ENCODE measurements around the gene LPCAT1.
A peak's percentile ranks its signal among the peaks of the same experiment; 100 is the strongest.
"Not testable (repeated sequence)": the region's sequence is repeated elsewhere in the genome, so short reads cannot be mapped to it uniquely, and the experiment has no call there.

Gene LPCAT1

GRCh38 chr5:1544294-1544961 is 20.7 kb upstream of the LPCAT1 start:
- no peak for DNase-seq (ENCODE audit: low read depth, low spot score)
- H3K4me3 ChIP-seq (ENCODE audit: low read length), result no peak overlapping the region

DNA sequence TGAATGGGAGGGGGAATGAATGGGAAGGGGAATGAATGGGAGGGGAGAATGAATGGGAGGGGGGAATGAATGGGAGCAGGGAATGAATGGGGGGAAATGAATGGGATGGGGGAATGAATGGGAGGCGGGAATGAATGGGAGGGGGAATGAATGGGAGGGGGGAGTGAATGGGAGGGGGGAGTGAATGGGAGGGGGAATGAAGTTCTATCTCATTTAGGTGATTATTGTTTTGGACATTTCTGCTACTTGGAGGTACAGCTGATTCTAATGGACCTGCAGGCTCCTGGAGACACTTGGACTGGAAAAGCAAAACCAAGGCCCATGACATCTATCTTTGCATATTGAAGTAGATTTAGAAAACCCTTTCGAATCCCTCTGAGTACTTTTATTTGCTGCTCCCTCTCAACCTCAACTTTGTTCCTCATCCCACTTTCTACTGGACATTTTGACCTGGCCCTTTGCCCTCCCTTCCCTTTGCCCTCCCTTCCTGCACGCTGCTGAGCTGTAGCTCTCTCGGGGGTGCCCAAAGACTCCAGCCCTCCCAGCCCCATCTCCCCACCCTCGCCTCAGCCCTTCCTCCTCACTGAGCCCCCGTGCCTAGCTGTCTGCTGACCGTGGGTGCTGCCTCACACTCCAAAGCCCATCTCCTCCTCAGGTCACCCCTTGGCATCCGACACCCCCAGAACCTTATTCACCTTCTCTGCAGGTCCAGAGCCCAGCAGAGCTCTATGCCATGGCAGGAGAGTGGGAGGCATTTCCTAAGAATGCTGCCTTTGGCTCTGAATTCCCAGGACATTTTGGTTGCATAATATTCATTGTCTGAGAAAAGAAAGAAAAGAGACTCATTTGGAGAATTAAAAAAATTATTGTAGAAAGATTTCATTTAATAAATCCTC is 19.9 kb upstream of the LPCAT1 start:
- H3K4me3 ChIP-seq (ENCODE audit: low read length), result no peak overlapping the region
- DNase-seq (ENCODE audit: low read depth, low spot score), result no peak

DNA sequence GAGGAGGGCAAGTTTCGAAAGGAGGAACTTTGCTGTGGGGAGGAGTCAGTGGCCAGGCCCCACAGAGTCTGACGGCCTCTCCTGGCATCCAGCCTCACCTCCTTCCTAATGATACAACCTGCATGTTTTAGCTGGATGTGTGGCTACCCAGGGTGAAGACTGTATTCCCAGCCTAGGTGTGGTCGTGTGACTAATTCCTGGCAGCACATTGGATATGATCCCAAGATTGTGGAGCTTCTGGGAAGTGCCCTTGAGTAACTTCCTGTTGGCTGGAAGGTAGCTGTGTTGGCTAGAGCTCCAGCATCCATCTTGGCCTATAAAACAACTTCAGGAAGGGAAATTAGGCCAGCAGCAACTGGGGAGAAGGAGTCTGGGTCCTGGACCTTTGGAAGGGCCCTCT is 19.0 kb upstream of the LPCAT1 start:
- DNase-seq (ENCODE audit: low read depth, low spot score), result no peak
- no peak overlapping the region for H3K4me3 ChIP-seq (ENCODE audit: low read length)

- DNase-seq (ENCODE audit: low read depth, low spot score), result no peak
- no peak overlapping the region for H3K4me3 ChIP-seq (ENCODE audit: low read length)
Measured at GRCh38 chr5:1541702-1542400, 18.1 kb upstream of the LPCAT1 start.

GRCh38 chr5:1540831-1541701 is 17.3 kb upstream of the LPCAT1 start:
- no peak for DNase-seq (ENCODE audit: low read depth, low spot score)
- no peak overlapping the region for H3K4me3 ChIP-seq (ENCODE audit: low read length)

DNA sequence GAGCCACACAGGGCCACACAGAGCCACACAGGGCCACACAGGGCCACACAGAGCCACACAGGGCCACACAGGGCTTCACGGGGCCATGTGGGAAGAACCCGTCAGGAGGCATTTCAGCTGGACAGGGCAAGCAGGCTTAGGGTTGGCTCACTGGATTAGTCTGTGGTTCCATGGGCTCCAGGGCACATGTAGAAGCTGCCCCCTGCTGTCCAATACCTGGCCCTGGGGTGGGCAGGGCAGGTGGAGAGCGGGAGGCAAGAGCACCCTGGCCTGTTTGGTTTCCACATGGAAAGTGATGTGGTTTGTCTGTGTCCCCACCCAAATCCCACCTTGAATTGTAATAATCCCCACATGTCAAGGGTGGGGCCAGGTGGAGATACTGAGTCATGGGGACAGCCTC is 16.4 kb upstream of the LPCAT1 start:
- DNase-seq (ENCODE audit: low read depth, low spot score), result no peak
- no peak overlapping the region for H3K4me3 ChIP-seq (ENCODE audit: low read length)

DNA sequence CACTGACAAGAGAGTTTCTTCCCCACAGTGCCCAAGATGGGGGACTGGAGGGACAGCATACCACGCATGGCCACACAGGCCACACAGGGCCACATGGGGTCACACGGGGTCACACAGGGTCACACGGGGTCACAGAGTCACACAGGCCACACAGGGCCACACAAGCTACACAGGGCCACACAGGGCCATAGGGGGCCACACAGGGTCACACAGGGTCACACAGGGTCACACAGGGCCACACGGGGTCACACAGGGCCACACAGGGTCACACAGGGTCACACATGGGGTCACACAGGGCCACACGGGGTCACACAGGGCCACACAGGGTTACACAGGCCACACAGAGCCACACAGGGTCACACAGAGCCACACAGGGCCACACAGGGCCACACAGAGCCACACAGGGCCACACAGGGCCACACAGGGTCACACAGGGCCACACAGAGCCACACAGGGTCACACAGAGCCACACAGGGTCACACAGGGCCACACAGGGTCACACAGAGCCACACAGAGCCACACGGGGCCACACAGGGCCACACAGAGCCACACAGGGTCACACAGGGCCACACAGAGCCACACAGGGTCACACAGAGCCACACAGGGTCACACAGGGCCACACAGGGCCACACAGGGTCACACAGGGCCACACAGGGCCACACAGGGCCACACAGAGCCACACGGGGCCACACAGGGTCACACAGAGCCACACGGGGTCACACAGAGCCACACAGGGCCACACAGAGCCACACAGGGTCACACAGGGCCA is 15.8 kb upstream of the LPCAT1 start:
- DNase-seq (ENCODE audit: low read depth, low spot score), result not testable (repeated sequence)

GRCh38 chr5:1538741-1539392 is 15.1 kb upstream of the LPCAT1 start:
- DNase-seq (ENCODE audit: low read depth, low spot score), result no peak
- H3K4me3 ChIP-seq (ENCODE audit: low read length), result no peak overlapping the region

More for the DNA sequence above, 15.8 kb upstream of the LPCAT1 start:
- not testable (repeated sequence) for H3K4me3 ChIP-seq (ENCODE audit: low read length)

GRCh38 chr5:1538276-1538675 is 14.5 kb upstream of the LPCAT1 start:
- DNase-seq (ENCODE audit: low read depth, low spot score), result no peak

GRCh38 chr5:1537603-1538154 is 13.9 kb upstream of the LPCAT1 start:
- no peak overlapping the region for H3K4me3 ChIP-seq (ENCODE audit: low read length)
- no peak for DNase-seq (ENCODE audit: low read depth, low spot score)

More at GRCh38 chr5:1538276-1538675, 14.5 kb upstream of the LPCAT1 start:
- no peak overlapping the region for H3K4me3 ChIP-seq (ENCODE audit: low read length)

GRCh38 chr5:1536871-1537602 is 13.3 kb upstream of the LPCAT1 start:
- H3K4me3 ChIP-seq (ENCODE audit: low read length), result peak overlapping the region; percentile 25
- DNase-seq (ENCODE audit: low read depth, low spot score), result peak; percentile 10

GRCh38 chr5:1536322-1536845 is 12.6 kb upstream of the LPCAT1 start:
- H3K4me3 ChIP-seq (ENCODE audit: low read length), result peak overlapping the region; percentile 25
- DNase-seq (ENCODE audit: low read depth, low spot score), result no peak

DNA sequence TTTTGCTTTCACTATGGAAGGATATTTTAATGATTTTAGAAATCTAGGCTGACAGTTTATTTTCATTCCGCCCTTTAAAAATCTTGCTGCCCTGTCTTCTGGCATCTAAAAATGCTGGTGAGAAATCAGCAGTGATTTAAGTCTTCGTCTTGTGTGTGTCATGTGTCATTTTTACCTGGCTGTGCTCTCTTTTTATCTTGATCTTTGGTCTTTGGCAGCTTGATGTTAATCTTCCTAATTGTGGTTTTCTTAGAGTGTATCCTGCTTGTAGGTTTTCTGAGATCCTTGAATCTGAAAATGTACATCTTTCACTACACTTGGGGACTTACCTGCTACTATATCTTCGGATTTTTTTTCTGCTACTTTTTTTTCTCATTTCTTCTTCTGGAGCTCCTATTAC is 11.9 kb upstream of the LPCAT1 start:
- DNase-seq (ENCODE audit: low read depth, low spot score), result peak; percentile 22
- no peak overlapping the region for H3K4me3 ChIP-seq (ENCODE audit: low read length)

DNA sequence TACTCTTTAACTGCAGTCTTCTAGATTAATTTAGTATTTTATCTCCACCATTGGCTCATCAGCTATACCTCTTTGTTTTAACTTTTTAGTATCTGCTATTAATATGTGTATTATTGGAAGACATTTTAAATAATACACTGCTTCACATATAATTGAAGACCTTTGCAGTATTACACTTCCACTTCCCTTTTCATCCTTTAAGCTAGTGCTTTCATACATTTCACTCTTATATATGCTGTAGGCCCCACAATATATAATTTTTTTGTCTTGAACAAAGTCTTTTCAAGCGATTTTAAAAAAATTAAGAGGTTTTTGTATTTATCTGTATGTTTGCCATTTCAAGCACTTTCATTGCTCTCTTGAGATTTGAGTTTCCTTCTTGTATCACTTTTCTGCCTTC is 8.6 kb upstream of the LPCAT1 start:
- no peak overlapping the region for H3K4me3 ChIP-seq (ENCODE audit: low read length)
- DNase-seq (ENCODE audit: low read depth, low spot score), result no peak

DNA sequence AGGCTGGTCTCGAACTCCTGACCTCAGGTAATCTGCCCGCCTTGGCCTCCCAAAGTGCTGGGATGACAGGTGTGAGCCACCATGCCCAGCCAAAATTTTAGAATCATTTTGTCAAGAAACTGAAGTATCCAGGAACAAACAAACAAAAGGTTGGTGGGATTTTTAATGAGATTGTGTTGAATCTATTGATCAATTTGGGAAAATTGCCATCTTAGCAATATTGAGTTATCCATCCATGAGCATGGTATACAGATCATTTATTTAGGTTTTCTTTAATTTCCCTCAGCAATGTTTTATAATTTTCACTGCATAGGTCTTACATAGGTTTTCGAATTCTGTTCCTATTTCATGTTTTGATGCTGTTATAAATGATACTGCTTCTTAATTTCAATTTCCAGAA is 5.7 kb upstream of the LPCAT1 start:
- H3K4me3 ChIP-seq (ENCODE audit: low read length), result no peak overlapping the region
- DNase-seq (ENCODE audit: low read depth, low spot score), result no peak

GRCh38 chr5:1527533-1528205 is 3.9 kb upstream of the LPCAT1 start:
- no peak overlapping the region for H3K4me3 ChIP-seq (ENCODE audit: low read length)
- no peak for DNase-seq (ENCODE audit: low read depth, low spot score)
